ENCODE results near the gene PUS7.
"Not testable (repeated sequence)": the region's sequence is repeated elsewhere in the genome, so short reads cannot be mapped to it uniquely, and the experiment has no call there.

Gene PUS7

GRCh38 chr7:105448181-105448580 is 73.9 kb downstream of the PUS7 start:
- DNase-seq (ENCODE audit: low read depth in 2 of 2), result no peak

- DNase-seq (ENCODE audit: low read depth in 2 of 2), result no peak
These were observed 77.6 kb downstream of the PUS7 start for GRCh38 chr7:105444342-105444987.

- not testable (repeated sequence) for DNase-seq (ENCODE audit: low read depth in 2 of 2)
These were observed 79.9 kb downstream of the PUS7 start for GRCh38 chr7:105442214-105442613.

GRCh38 chr7:105439174-105439893 is 82.7 kb downstream of the PUS7 start:
- DNase-seq (ENCODE audit: low read depth in 2 of 2), result no peak

GRCh38 chr7:105438847-105439173 is 83.3 kb downstream of the PUS7 start:
- no peak for DNase-seq (ENCODE audit: low read depth in 2 of 2)

- DNase-seq (ENCODE audit: low read depth in 2 of 2), result no peak
These were observed 83.8 kb downstream of the PUS7 start for GRCh38 chr7:105438254-105438653.

- not testable (repeated sequence) for DNase-seq (ENCODE audit: low read depth in 2 of 2)
These were observed 84.7 kb downstream of the PUS7 start for GRCh38 chr7:105437356-105437755.

GRCh38 chr7:105429746-105430612 is 92.1 kb downstream of the PUS7 start:
- DNase-seq (ENCODE audit: low read depth in 2 of 2), result peak in 1 of 2 donors; percentile 19

- DNase-seq (ENCODE audit: low read depth in 2 of 2), result no peak
These were observed 95.4 kb downstream of the PUS7 start for GRCh38 chr7:105426606-105427146.

GRCh38 chr7:105423987-105424386 is 98.1 kb downstream of the PUS7 start:
- DNase-seq (ENCODE audit: low read depth in 2 of 2), result no peak

- DNase-seq (ENCODE audit: low read depth in 2 of 2), result no peak
These were observed 108.1 kb downstream of the PUS7 start for GRCh38 chr7:105413887-105414437.

- not testable (repeated sequence) for DNase-seq (ENCODE audit: low read depth in 2 of 2)
These were observed 111.3 kb downstream of the PUS7 start for GRCh38 chr7:105410774-105411173.

GRCh38 chr7:105409775-105410174 is 112.3 kb downstream of the PUS7 start:
- not testable (repeated sequence) for DNase-seq (ENCODE audit: low read depth in 2 of 2)

GRCh38 chr7:105408791-105409410 is 113.2 kb downstream of the PUS7 start:
- no peak for DNase-seq (ENCODE audit: low read depth in 2 of 2)
